Nephron (organoid): ENCODE results near the gene MYZAP.

ENCODE experiments used
- H3K27ac Mint-ChIP-seq, 3 experiments: 2 replicates each; pipeline ENCODE4 v1.8.0; 2020; ENCODE audit warnings: mixed read lengths in 3 of 3, mild to moderate bottlenecking in 2 of 3, moderate library complexity in 1 of 3
- H3K27me3 Mint-ChIP-seq: 2 replicates; pipeline ENCODE4 v1.8.0; 2021; ENCODE audit warnings: low read depth, mild to moderate bottlenecking, moderate library complexity, mixed read lengths
- H3K36me3 Mint-ChIP-seq: 2 replicates; pipeline ENCODE4 v1.8.0; 2020; ENCODE audit warnings: low read depth, mixed read lengths
- H3K4me1 Mint-ChIP-seq: 2 replicates; pipeline ENCODE4 v1.8.0; 2020; ENCODE audit warnings: mixed read lengths
- H3K4me3 Mint-ChIP-seq, 3 experiments: 2 replicates each; pipeline ENCODE4 v1.8.0; 2020; ENCODE audit warnings: mild to moderate bottlenecking in 3 of 3, mixed read lengths in 3 of 3, moderate library complexity in 2 of 3
- H3K9me3 Mint-ChIP-seq: 2 replicates; pipeline ENCODE4 v1.8.0; 2020; ENCODE audit warnings: mixed read lengths
- TF ChIP-seq, protein P1 (sequence below), 3 experiments: fragments of 200-600 bp; sonication (generic); IDR thresholded peaks; one replicate each; pipeline ENCODE4 v1.5.0; 2021; ENCODE audit warnings: antibody characterized with exemption in 3 of 3; ENCODE audit not compliant: unreplicated experiment in 3 of 3

MYZAP gene

DNA sequence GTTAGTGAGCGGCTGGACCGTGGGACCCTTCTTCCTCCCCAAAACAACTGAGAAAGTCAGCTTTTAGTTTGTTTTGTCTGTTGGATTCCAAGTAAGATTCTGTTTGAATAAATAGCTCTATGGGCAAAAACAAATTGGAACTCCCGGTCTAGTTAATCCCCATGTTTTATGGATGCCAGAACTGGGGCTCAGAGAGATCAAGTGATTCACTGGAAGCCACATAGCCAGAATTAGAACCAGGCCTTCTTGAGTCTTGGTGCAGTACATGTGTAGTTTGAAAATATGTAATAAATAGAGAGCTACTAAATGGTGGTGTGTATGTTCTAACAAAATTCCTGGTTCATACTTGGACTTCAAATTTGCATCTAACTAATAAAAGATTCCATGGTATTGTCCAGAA lies 85.5 kb downstream of the MYZAP start:
- peaks cover under 1% of the 10 kb centered on the region for H3K36me3 Mint-ChIP-seq
- H3K4me1 Mint-ChIP-seq: peaks cover 14% of the 10 kb centered on the region
- TF ChIP-seq, protein P1, sequence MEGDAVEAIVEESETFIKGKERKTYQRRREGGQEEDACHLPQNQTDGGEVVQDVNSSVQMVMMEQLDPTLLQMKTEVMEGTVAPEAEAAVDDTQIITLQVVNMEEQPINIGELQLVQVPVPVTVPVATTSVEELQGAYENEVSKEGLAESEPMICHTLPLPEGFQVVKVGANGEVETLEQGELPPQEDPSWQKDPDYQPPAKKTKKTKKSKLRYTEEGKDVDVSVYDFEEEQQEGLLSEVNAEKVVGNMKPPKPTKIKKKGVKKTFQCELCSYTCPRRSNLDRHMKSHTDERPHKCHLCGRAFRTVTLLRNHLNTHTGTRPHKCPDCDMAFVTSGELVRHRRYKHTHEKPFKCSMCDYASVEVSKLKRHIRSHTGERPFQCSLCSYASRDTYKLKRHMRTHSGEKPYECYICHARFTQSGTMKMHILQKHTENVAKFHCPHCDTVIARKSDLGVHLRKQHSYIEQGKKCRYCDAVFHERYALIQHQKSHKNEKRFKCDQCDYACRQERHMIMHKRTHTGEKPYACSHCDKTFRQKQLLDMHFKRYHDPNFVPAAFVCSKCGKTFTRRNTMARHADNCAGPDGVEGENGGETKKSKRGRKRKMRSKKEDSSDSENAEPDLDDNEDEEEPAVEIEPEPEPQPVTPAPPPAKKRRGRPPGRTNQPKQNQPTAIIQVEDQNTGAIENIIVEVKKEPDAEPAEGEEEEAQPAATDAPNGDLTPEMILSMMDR (IDR thresholded peaks at IDR 0.05; ENCODE audit: unreplicated experiment in 3 of 3): no peak
- no peak overlapping the region for H3K4me3 Mint-ChIP-seq
- H3K27ac Mint-ChIP-seq: peak overlapping the region in 2 of 3 experiments; percentile 60 to 77
- H3K9me3 Mint-ChIP-seq: no peaks in the 10 kb centered on the region
- no peaks in the 10 kb centered on the region for H3K27me3 Mint-ChIP-seq

DNA sequence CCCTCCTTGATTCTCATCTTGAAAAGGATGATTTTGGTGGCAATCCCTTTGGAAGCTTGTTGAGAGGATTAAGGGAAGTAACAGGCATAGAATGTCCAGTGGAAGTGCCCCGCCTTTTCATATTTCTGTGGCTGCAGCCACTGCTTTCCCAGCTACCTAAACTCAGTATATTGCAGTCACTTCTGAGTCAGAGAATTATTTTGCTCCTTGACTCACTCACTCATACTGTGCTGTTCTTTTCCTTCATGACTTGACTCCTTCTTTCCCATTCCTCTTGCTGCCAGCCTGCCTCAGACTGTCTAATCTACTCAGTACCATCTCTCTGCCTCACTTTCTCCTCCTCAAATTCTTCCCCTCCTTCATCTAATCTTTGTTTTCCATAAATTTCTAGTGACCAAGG lies 88.3 kb downstream of the MYZAP start:
- Mint-ChIP-seq H3K27ac (peak overlapping the region; percentile 15 to 69 (median 44)), H3K27me3 (no peaks in the 10 kb centered on the region), H3K36me3 (no peaks in the 10 kb centered on the region), H3K9me3 (no peaks in the 10 kb centered on the region), H3K4me3 (no peak overlapping the region), H3K4me1 (peaks cover 12% of the 10 kb centered on the region)
- TF ChIP-seq, protein P1 (IDR thresholded peaks at IDR 0.05; ENCODE audit: unreplicated experiment in 3 of 3): no peak

DNA sequence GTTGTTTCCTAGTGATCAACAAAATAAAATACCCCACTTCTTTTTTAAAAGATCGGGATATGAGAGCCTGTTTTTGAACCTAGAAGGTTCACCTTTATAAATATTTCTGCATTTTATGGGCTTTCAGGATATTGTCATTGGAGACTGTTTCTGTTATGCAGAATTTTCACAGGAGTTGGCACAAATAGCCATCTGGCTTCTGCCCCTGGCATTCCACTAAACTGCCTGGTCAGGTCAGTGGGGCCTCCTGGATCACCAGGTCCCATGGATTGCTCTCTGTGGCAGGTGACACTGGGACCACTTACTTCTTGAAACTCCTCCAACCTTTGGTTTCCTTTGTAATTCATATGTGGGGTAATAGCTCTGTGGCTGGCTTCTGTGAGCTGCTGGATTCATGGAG lies 89.3 kb downstream of the MYZAP start:
- no peaks in the 10 kb centered on the region for H3K36me3 Mint-ChIP-seq
- H3K27ac Mint-ChIP-seq: no peak overlapping the region
- H3K9me3 Mint-ChIP-seq: no peaks in the 10 kb centered on the region
- H3K4me1 Mint-ChIP-seq: peaks cover 18% of the 10 kb centered on the region
- no peaks in the 10 kb centered on the region for H3K27me3 Mint-ChIP-seq
- TF ChIP-seq, protein P1 (IDR thresholded peaks at IDR 0.05; ENCODE audit: unreplicated experiment in 3 of 3): no peak
- H3K4me3 Mint-ChIP-seq: no peak overlapping the region

DNA sequence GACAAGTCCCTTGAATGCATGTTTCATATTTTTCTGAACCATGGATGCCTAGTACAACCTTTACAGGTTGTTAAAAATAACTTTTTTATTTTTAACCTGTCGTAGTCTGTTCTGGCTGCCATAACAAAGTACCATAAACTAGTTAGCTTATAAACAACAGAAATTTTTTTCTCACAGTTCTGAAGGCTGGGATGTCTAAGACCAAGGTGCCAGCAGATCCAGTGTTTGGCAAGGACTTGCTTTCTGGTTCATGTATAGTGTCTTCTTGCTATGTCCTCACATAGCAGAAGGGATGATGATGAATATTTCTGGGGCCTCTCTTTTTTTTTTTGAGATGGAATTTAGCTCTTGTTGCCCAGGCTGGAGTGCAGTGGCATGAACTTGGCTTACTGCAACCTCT lies 91.8 kb downstream of the MYZAP start:
- Mint-ChIP-seq H3K4me3 (no peak overlapping the region), H3K36me3 (no peaks in the 10 kb centered on the region), H3K9me3 (no peaks in the 10 kb centered on the region), H3K27me3 (no peaks in the 10 kb centered on the region), H3K4me1 (peaks cover 25% of the 10 kb centered on the region), H3K27ac (peak overlapping the region in 1 of 3 experiments; percentile 94)
- TF ChIP-seq, protein P1 (IDR thresholded peaks at IDR 0.05; ENCODE audit: unreplicated experiment in 3 of 3): no peak

DNA sequence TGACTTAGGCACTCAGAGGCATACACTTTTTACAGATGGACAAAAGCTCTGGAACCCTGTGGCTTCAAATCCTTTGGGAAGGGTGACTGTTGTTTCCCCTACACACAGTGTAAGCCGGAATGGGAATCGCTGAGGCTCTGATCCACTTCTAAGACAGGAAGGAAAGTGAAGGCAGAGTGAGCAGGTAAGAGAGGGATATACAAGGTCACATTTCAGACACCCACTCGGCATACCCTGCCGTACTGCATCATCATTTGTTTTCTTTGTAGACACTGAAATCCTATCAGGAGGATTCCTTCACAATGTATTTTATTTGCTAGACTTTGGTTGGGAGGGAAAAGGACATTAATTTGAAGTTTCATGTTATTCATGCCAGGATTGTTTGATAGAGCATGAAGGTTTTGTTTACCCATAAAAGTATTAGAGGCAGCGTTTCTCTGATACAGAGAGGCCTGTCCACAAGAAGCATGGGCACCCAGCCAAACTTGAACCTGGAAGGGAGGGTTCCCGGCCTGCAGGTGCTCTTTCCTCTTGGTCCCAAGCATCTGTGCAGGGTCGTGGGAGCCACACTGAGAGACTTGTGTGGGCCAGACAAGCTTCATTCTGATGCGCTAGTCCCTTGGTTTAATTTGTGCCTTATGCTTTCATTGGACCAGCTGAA lies 92.9 kb downstream of the MYZAP start:
- no peak overlapping the region for H3K4me3 Mint-ChIP-seq
- H3K27me3 Mint-ChIP-seq: no peaks in the 10 kb centered on the region
- peak overlapping the region; percentile 88 to 94 (median 93) for H3K27ac Mint-ChIP-seq
- H3K4me1 Mint-ChIP-seq: peaks cover 25% of the 10 kb centered on the region
- H3K36me3 Mint-ChIP-seq: no peaks in the 10 kb centered on the region
- H3K9me3 Mint-ChIP-seq: no peaks in the 10 kb centered on the region
- TF ChIP-seq, protein P1 (IDR thresholded peaks at IDR 0.05; ENCODE audit: unreplicated experiment in 3 of 3): no peak
